Measurements from ENCODE around the gene EIF4E3.

EIF4E3 gene

GRCh38 chr3:71725271-71725991 lies at the start of gene EIF4E3:
EIF4E3 (minus strand) TSS chr3:71725402; CDS start chr3:71725367, 35 bp downstream.
- no peak for DNase-seq

- no peak for DNase-seq
Measured at GRCh38 chr3:71771884-71772283, 46.7 kb upstream of the EIF4E3 start.

- DNase-seq = no peak
Measured at GRCh38 chr3:71771126-71771525, 45.9 kb upstream of the EIF4E3 start.

- no peak for DNase-seq
Measured at GRCh38 chr3:71763426-71763825, 38.2 kb upstream of the EIF4E3 start.

GRCh38 chr3:71760140-71760539 lies 34.9 kb upstream of the EIF4E3 start:
- DNase-seq = no peak

GRCh38 chr3:71759401-71759800 lies 34.2 kb upstream of the EIF4E3 start:
- no peak for DNase-seq

- no peak for DNase-seq
Measured at GRCh38 chr3:71758091-71758490, 32.9 kb upstream of the EIF4E3 start.

- no peak for DNase-seq
Measured at GRCh38 chr3:71754610-71755253, 29.5 kb upstream of the EIF4E3 start.

GRCh38 chr3:71753701-71754609 lies 28.8 kb upstream of the EIF4E3 start, which contains the start of gene GPR27:
GPR27 (plus strand) TSS chr3:71753855; CDS start chr3:71754050, 195 bp downstream.
- DNase-seq = no peak

GRCh38 chr3:71752831-71753700 lies 27.9 kb upstream of the EIF4E3 start:
- no peak for DNase-seq

GRCh38 chr3:71751602-71752001 lies 26.4 kb upstream of the EIF4E3 start:
- DNase-seq = no peak

GRCh38 chr3:71744738-71745137 lies 19.5 kb upstream of the EIF4E3 start:
- DNase-seq = no peak

GRCh38 chr3:71742621-71743020 lies 17.4 kb upstream of the EIF4E3 start:
- DNase-seq = no peak

GRCh38 chr3:71734881-71735280 lies 9.7 kb upstream of the EIF4E3 start:
- no peak for DNase-seq

GRCh38 chr3:71733319-71733718 lies 8.1 kb upstream of the EIF4E3 start:
- DNase-seq = no peak

- DNase-seq = no peak
Measured at GRCh38 chr3:71732637-71733036, 7.4 kb upstream of the EIF4E3 start.

- no peak for DNase-seq
Measured at GRCh38 chr3:71728632-71729342, 3.6 kb upstream of the EIF4E3 start.

GRCh38 chr3:71726146-71726545 lies 944 bp upstream of the EIF4E3 start:
- no peak for DNase-seq

GRCh38 chr3:71724584-71725270 lies 475 bp downstream of the EIF4E3 start:
- DNase-seq = no peak

- DNase-seq = no peak
Measured at GRCh38 chr3:71724171-71724453, 1.1 kb downstream of the EIF4E3 start.

GRCh38 chr3:71723452-71724170 lies 1.6 kb downstream of the EIF4E3 start:
- no peak for DNase-seq

All from KG1 (cell line).